K562 (cell line): ENCODE data around the gene ZNF467. TPM values are rescaled to one million over a fixed set of nuclear protein-coding genes. Genes with fewer than 3 reads are reported as not detected.

Experiments
- ARNT ChIP-seq, 2 experiments: fragments of 450-650 bp; IDR thresholded peaks; 2 replicates each; pipeline ENCODE4 v1.6.1; 2016; ENCODE audit warnings: mild to moderate bottlenecking in 1 of 2
- ATF4 ChIP-seq: fragments of 450-650 bp; formaldehyde crosslinking; IDR thresholded peaks from 2 replicates; pipeline ENCODE4 v1.4.0; 2022; ENCODE audit warnings: mild to moderate bottlenecking, moderate library complexity
- CXXC5 ChIP-seq: fragments of 250-450 bp; sonication (Bioruptor Pico); IDR thresholded peaks from 2 replicates; pipeline ENCODE4 v1.8.0; 2022; ENCODE audit warnings: inconsistent platforms, mild to moderate bottlenecking, moderate library complexity
- E2F5 ChIP-seq: sonication (generic); formaldehyde crosslinking; IDR thresholded peaks from 2 replicates; pipeline ENCODE4 v1.8.0; 2022; ENCODE audit warnings: mild to moderate bottlenecking, missing genetic modification reagents
- ELK1 ChIP-seq: sonication (generic); formaldehyde crosslinking; IDR thresholded peaks from 2 replicates; pipeline ENCODE4 v1.8.1; 2022; ENCODE audit warnings: missing genetic modification reagents
- ESRRB ChIP-seq: fragments of 250-450 bp; sonication (Bioruptor Pico); IDR thresholded peaks from 2 replicates; pipeline ENCODE4 v1.5.0; 2020; ENCODE audit warnings: mild to moderate bottlenecking, moderate library complexity, borderline replicate concordance
- KDM4B ChIP-seq, 2 experiments: fragments of 450-650 bp in 1 of 2; sonication (generic) in 1 of 2; IDR thresholded peaks; 2 replicates each; pipeline ENCODE4 v1.6.1; 2016 to 2017; ENCODE audit warnings: borderline replicate concordance in 2 of 2, antibody characterized with exemption in 1 of 2, low read depth in 1 of 2, mild to moderate bottlenecking in 1 of 2
- MAFF ChIP-seq: IDR thresholded peaks from 2 replicates; pipeline ENCODE4 v1.6.1; 2012; ENCODE audit warnings: low read length, improper control_type of control experiment
- MEIS2 ChIP-seq: fragments of 450-650 bp; IDR thresholded peaks from 2 replicates; pipeline ENCODE4 v1.6.1; 2014; ENCODE audit warnings: mild to moderate bottlenecking; ENCODE audit not compliant: partially characterized antibody
- MTA1 ChIP-seq: fragments of 450-650 bp; IDR thresholded peaks from 2 replicates; pipeline ENCODE4 v1.6.1; 2017; ENCODE audit warnings: borderline replicate concordance
- NFIC ChIP-seq: fragments of 450-650 bp; IDR thresholded peaks from 2 replicates; pipeline ENCODE4 v1.6.1; 2017; ENCODE audit warnings: mild to moderate bottlenecking, inconsistent platforms
- NRF1 ChIP-seq, 2 experiments: fragments of 450-650 bp; IDR thresholded peaks in 1 of 2; conservative IDR thresholded peaks in 1 of 2; 2 replicates each; pipeline ENCODE4 v1.6.1; 2014; ENCODE audit warnings: mild to moderate bottlenecking in 2 of 2
- PHB2 ChIP-seq: fragments of 450-650 bp; IDR thresholded peaks from 2 replicates; pipeline ENCODE4 v1.6.1; 2017; ENCODE audit warnings: low read depth
- POLR2A ChIP-seq: fragments of 450-650 bp; conservative IDR thresholded peaks from 2 replicates; pipeline ENCODE4 v1.6.1; 2016
- POLR2G ChIP-seq: fragments of 200-400 bp; formaldehyde crosslinking; IDR thresholded peaks from 2 replicates; pipeline ENCODE4 v1.6.1; 2017; ENCODE audit warnings: low read depth, mild to moderate bottlenecking, antibody characterized with exemption, low read length, moderate library complexity
- RBM15 ChIP-seq: fragments of 200-400 bp; formaldehyde crosslinking; IDR thresholded peaks from 2 replicates; pipeline ENCODE4 v1.6.1; 2018; ENCODE audit warnings: mild to moderate bottlenecking, low read length, moderate library complexity; ENCODE audit not compliant: insufficient read depth
- SMARCB1 ChIP-seq: IDR thresholded peaks from 2 replicates; pipeline ENCODE4 v1.6.1; 2011; ENCODE audit warnings: improper control_type of control experiment, low read depth; ENCODE audit not compliant: insufficient read length
- SP1 ChIP-seq: sonication (generic); formaldehyde crosslinking; IDR thresholded peaks from 2 replicates; pipeline ENCODE4 v1.8.1; 2022; ENCODE audit warnings: mild to moderate bottlenecking, missing genetic modification reagents
- TCF7 ChIP-seq: sonication (generic); IDR thresholded peaks from 2 replicates; pipeline ENCODE4 v1.6.1; 2016; ENCODE audit warnings: antibody characterized with exemption, borderline replicate concordance
- ZNF146 ChIP-seq: IDR thresholded peaks from one replicate; pipeline ENCODE4 v1.6.1; 2018; ENCODE audit warnings: missing compliant biosample characterization; ENCODE audit not compliant: unreplicated experiment
- ZNF217 ChIP-seq: sonication (generic); formaldehyde crosslinking; IDR thresholded peaks from 2 replicates; pipeline ENCODE4 v1.8.0; 2022; ENCODE audit warnings: mild to moderate bottlenecking, missing genetic modification reagents
- ZNF592 ChIP-seq: fragments of 450-650 bp; IDR thresholded peaks from 2 replicates; pipeline ENCODE4 v1.6.1; 2017; ENCODE audit warnings: antibody characterized with exemption, mild to moderate bottlenecking
- polyA plus RNA-seq, 8 experiments: library from polyadenylated mRNA; depleted of rRNA in 4 of 8; stranded (reverse) in 5 of 8; unstranded in 3 of 8; fragments of >200 nt; fragmentation: Nextera tagmentation in 2 of 8; fragmentation: Illumina TruSeq in 1 of 8; extraction: Ambion mirVana in 2 of 8; extraction: Trizol in 1 of 8; gene quantifications; 2 replicates each; pipeline versions ENCODE4 v1.2.1 to v1.2.3, GENCODE V29; 2011 to 2014; ENCODE audit warnings: inconsistent platforms in 1 of 8, missing spikeins in 1 of 8
- total RNA-seq, 7 experiments: library from RNA; depleted of rRNA in 6 of 7; stranded (reverse); fragments of >200 nt in 6 of 7; fragmentation: Illumina TruSeq in 2 of 7; extraction: Trizol in 2 of 7; gene quantifications; 2 replicates each; pipeline versions ENCODE4 v1.2.1 to v1.2.3, GENCODE V29; 2011 to 2021; ENCODE audit warnings: low replicate concordance in 1 of 7

The ZNF467 gene
- total and polyA plus RNA-seq, 9 of the 15 experiments (the other 6 are each of a cell fraction or from before 2014, with no cell fraction given) = 0.32 to 14.2 (median 1.7) TPM

GRCh38 chr7:149736478-149737360 is 36.7 kb downstream of the ZNF467 start (continued):
- TF ChIP-seq ATF4 (CRISPR knock-in tag) (no peak), ARNT (IDR thresholded peaks at IDR 0.05) (no peak), TCF7 (no peak), PHB2 (no peak), NFIC (peak; percentile 93), CXXC5 (CRISPR knock-in tag) (no peak), SMARCB1 (no peak), KDM4B (IDR thresholded peaks at IDR 0.05; ENCODE audit: borderline replicate concordance in 2 of 2, low read depth in 1 of 2) (no peak), ZNF592 (no peak), MAFF (no peak), ZNF217 (CRISPR knock-in tag) (no peak), ZNF146 (no peak), MTA1 (no peak), POLR2G (peak; percentile 8; the same call in 1 of the 2 replicates), RBM15 (no peak), NRF1 (conservative IDR thresholded peaks at IDR 0.05 in 1 of 2, IDR thresholded peaks at IDR 0.05 in 1 of 2) (no peak), ESRRB (CRISPR knock-in tag) (no peak), ELK1 (no peak), SP1 (CRISPR knock-in tag) (peak; percentile 36; the same call in 1 of the 2 replicates), E2F5 (CRISPR knock-in tag) (no peak), POLR2A (peak; percentile 18; the same call in 1 of the 2 replicates), MEIS2 (peak; percentile 77)
